Naive thymus-derived CD4-positive, alpha-beta T cell (primary cell): ENCODE measurements around the gene IGHMBP2. TPM values are rescaled to one million over a fixed set of nuclear protein-coding genes. Genes with fewer than 3 reads are reported as not detected.

Experiments
- ATAC-seq: fragments of 150-1000 bp; cut with Tn5 transposase; 2 replicates; pipeline ENCODE4 v1.10.0; 2021; ENCODE audit warnings: mild to moderate bottlenecking, moderate library complexity
- CTCF ChIA-PET: fragments of 350-600 bp; sonication (Branson Sonifier 250); formaldehyde crosslinking; loops from one replicate; lab custom pipeline; 2021; ENCODE audit warnings: antibody characterized with exemption; lab: Charles Lee
- POLR2A ChIA-PET: fragments of 350-600 bp; sonication (Branson Sonifier 250); formaldehyde crosslinking; loops from one replicate; lab custom pipeline; 2021; ENCODE audit warnings: antibody characterized with exemption, inconsistent platforms; lab: Charles Lee
- DNase-seq, 9 donors: peaks; one replicate each; pipeline versions ENCODE4 v3.0.0 to v3.0.0-alpha.2; 2020 to 2022; ENCODE audit warnings: mixed read lengths in 1 of 9
- H3K27ac ChIP-seq: one replicate; pipeline ENCODE4 v1.7.0; 2013; ENCODE audit warnings: mild to moderate bottlenecking, low read depth, low read length, moderate library complexity
- H3K27me3 ChIP-seq, 2 donors: one replicate each; pipeline ENCODE4 v1.7.0; 2013; ENCODE audit warnings: low read length in 2 of 2, mild to moderate bottlenecking in 2 of 2, moderate library complexity in 2 of 2; ENCODE audit not compliant: control insufficient read depth in 2 of 2, insufficient read depth in 2 of 2
- H3K36me3 ChIP-seq, 3 experiments: 1 replicate in 2 of 3; 2 replicates in 1 of 3; pipeline ENCODE4 v1.7.0; 2013; ENCODE audit warnings: low read length in 3 of 3, mild to moderate bottlenecking in 3 of 3, moderate library complexity in 1 of 3; ENCODE audit not compliant: insufficient read depth in 3 of 3, control insufficient read depth in 2 of 3
- H3K4me1 ChIP-seq, 2 donors: one replicate each; pipeline ENCODE4 v1.7.0; 2013; ENCODE audit warnings: low read length in 2 of 2, mild to moderate bottlenecking in 2 of 2, moderate library complexity in 1 of 2; ENCODE audit not compliant: control insufficient read depth in 2 of 2, insufficient read depth in 2 of 2
- H3K4me3 ChIP-seq: 2 replicates; pipeline ENCODE4 v1.7.0; 2013; ENCODE audit warnings: mild to moderate bottlenecking, low read length
- H3K9me3 ChIP-seq, 3 experiments: 1 replicate in 2 of 3; 2 replicates in 1 of 3; pipeline ENCODE4 v1.7.0; 2013; ENCODE audit warnings: low read length in 3 of 3; ENCODE audit not compliant: control insufficient read depth in 2 of 3
- H3K27ac Mint-ChIP-seq, 9 donors: one replicate each; pipeline ENCODE4 v1.8.0; 2020 to 2022; ENCODE audit warnings: mixed read lengths in 9 of 9, mild to moderate bottlenecking in 8 of 9, moderate library complexity in 5 of 9, inconsistent platforms in 2 of 9
- H3K27me3 Mint-ChIP-seq, 5 donors: one replicate each; pipeline ENCODE4 v1.8.0; 2021 to 2022; ENCODE audit warnings: mixed read lengths in 5 of 5, mild to moderate bottlenecking in 1 of 5
- H3K36me3 Mint-ChIP-seq, 5 donors: one replicate each; pipeline ENCODE4 v1.8.0; 2020 to 2022; ENCODE audit warnings: mixed read lengths in 5 of 5, mild to moderate bottlenecking in 3 of 5, inconsistent platforms in 1 of 5
- H3K4me1 Mint-ChIP-seq, 7 donors: one replicate each; pipeline ENCODE4 v1.8.0; 2020 to 2022; ENCODE audit warnings: mixed read lengths in 7 of 7, mild to moderate bottlenecking in 3 of 7, inconsistent platforms in 1 of 7
- H3K4me3 Mint-ChIP-seq, 10 donors: one replicate each; pipeline ENCODE4 v1.8.0; 2020 to 2022; ENCODE audit warnings: mild to moderate bottlenecking in 10 of 10, mixed read lengths in 10 of 10, moderate library complexity in 6 of 10, inconsistent platforms in 2 of 10
- H3K9me3 Mint-ChIP-seq, 11 donors: one replicate each; pipeline ENCODE4 v1.8.0; 2020 to 2022; ENCODE audit warnings: mixed read lengths in 11 of 11, mild to moderate bottlenecking in 4 of 11, inconsistent platforms in 1 of 11, moderate library complexity in 1 of 11
- intact Hi-C, 2 donors: fragments of 100-400 bp; cut with micrococcal nuclease; formaldehyde crosslinking; loops; one replicate each; pipeline ENCODE4 v1.15.1; 2023
- polyA plus RNA-seq, 2 donors: library from polyadenylated mRNA; unstranded; fragments of 300-500 nt; fragmentation: Illumina TruSeq; gene quantifications; one replicate each; pipeline ENCODE4 v1.2.3, GENCODE V29; 2021
- total RNA-seq, 6 experiments: library from RNA in 5 of 6; stranded (reverse) in 5 of 6; gene quantifications; 1 replicate in 5 of 6; 2 replicates in 1 of 6; pipeline ENCODE4 v1.2.3 and lab custom pipeline; 2021 to 2026

Gene IGHMBP2
- total and polyA plus RNA-seq, 7 experiments from 2014 or later = 4.4 to 41.4 (median 32.2) TPM

GRCh38 chr11:68933605-68934320 lies 30.1 kb downstream of the IGHMBP2 start:
- Mint-ChIP-seq H3K9me3 (no peaks in the 10 kb centered on the region), H3K36me3 (peaks cover 6 to 40% (median 10%) of the 10 kb centered on the region in 5 donors), H3K27me3 (no peaks in the 10 kb centered on the region), H3K27ac (no peak overlapping the region), H3K4me3 (peak overlapping the region in 1 of 10 donors; percentile 41), H3K4me1 (peaks cover 0 to 3% (median 0%) of the 10 kb centered on the region in 7 donors)
- POLR2A ChIA-PET = no interaction called here
- Histone ChIP-seq H3K36me3 (peaks cover 0 to 95% (median 5%) of the 10 kb centered on the region in 3 experiments), H3K4me3 (no peak overlapping the region), H3K27me3 (no peaks in the 10 kb centered on the region), H3K9me3 (no peaks in the 10 kb centered on the region), H3K27ac (no peak overlapping the region), H3K4me1 (no peaks in the 10 kb centered on the region)
- intact Hi-C loops = no loop called here
- ATAC-seq (no peak), DNase-seq (no peak)
- CTCF ChIA-PET = interaction anchor here (0.6 kb wide), 1 partner anchor 100 kb away, joined by 3 read pairs; no protein-coding TSS in a partner anchor

DNA sequence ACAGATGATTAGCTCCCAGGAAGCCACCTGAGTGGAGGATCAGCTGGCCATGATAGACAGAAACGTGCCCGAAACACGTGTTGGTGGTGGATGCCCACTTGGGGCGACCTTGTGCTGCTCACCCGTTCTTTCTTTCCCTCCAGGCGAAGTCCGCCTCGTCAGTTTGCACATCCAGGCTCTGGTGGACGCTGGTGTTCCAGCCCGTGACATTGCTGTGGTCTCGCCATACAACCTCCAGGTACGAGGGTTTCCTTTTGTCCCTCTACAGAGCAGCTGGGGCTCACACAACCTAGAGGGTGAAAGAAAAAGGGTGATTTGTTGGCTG lies 30.6 kb downstream of the IGHMBP2 start:
- Mint-ChIP-seq H3K27me3 (no peaks in the 10 kb centered on the region), H3K4me3 (no peak overlapping the region), H3K36me3 (peaks cover 6 to 39% (median 10%) of the 10 kb centered on the region in 5 donors), H3K27ac (peak overlapping the region in 1 of 9 donors; percentile 72), H3K4me1 (peaks cover 0 to 5% (median 0%) of the 10 kb centered on the region in 7 donors), H3K9me3 (no peaks in the 10 kb centered on the region)
- ChIA-PET POLR2A (no interaction called here), CTCF (no interaction called here)
- peaks cover 0 to 95% (median 5%) of the 10 kb centered on the region in 3 experiments for H3K36me3 ChIP-seq
- DNase-seq = no peak
- H3K9me3 ChIP-seq = no peaks in the 10 kb centered on the region
- H3K27ac ChIP-seq = no peak overlapping the region
- no peak for ATAC-seq
- no peak overlapping the region for H3K4me3 ChIP-seq
- no peaks in the 10 kb centered on the region for H3K27me3 ChIP-seq
- no peaks in the 10 kb centered on the region for H3K4me1 ChIP-seq
- intact Hi-C loops = no loop called here

- no peak for ATAC-seq
- H3K27me3 Mint-ChIP-seq = no peaks in the 10 kb centered on the region
These were observed 31.0 kb downstream of the IGHMBP2 start for GRCh38 chr11:68934666-68935065.

DNA sequence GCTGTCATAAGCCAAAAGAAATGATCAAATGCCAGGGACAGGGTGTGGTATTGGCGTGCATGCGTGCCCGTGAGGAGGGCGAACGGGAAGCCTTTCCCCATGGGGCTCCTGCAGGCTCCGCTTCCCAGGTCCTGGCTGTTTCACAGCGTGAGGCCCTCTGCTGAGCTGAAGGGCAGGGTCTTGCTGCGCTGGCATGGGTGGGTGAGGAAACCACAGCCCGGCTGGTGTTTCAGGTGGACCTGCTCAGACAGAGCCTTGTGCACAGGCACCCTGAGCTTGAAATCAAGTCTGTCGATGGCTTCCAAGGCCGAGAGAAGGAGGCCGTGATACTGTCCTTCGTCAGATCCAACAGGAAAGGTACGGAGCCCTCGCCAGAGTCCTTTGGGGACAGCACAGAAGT lies 31.4 kb downstream of the IGHMBP2 start:
- Mint-ChIP-seq H3K27me3 (no peaks in the 10 kb centered on the region), H3K4me1 (peaks cover 0 to 5% (median 0%) of the 10 kb centered on the region in 7 donors), H3K27ac (no peak overlapping the region), H3K36me3 (peaks cover 5 to 34% (median 6%) of the 10 kb centered on the region in 5 donors), H3K9me3 (no peaks in the 10 kb centered on the region), H3K4me3 (no peak overlapping the region)
- Histone ChIP-seq H3K4me3 (no peak overlapping the region), H3K27me3 (no peaks in the 10 kb centered on the region), H3K36me3 (peaks cover 0 to 95% (median 5%) of the 10 kb centered on the region in 3 experiments), H3K4me1 (no peaks in the 10 kb centered on the region), H3K27ac (no peak overlapping the region), H3K9me3 (no peaks in the 10 kb centered on the region)
- intact Hi-C loops = no loop called here
- ChIA-PET CTCF (no interaction called here), POLR2A (no interaction called here)
- DNase-seq (no peak), ATAC-seq (no peak)

More at GRCh38 chr11:68934666-68935065, 31.0 kb downstream of the IGHMBP2 start:
- H3K36me3 Mint-ChIP-seq = peaks cover 6 to 35% (median 8%) of the 10 kb centered on the region in 5 donors
- intact Hi-C loops = no loop called here
- Histone ChIP-seq H3K9me3 (no peaks in the 10 kb centered on the region), H3K36me3 (peaks cover 0 to 95% (median 5%) of the 10 kb centered on the region in 3 experiments), H3K27ac (no peak overlapping the region), H3K4me3 (no peak overlapping the region), H3K4me1 (no peaks in the 10 kb centered on the region), H3K27me3 (no peaks in the 10 kb centered on the region)
- no peak for DNase-seq
- peaks cover 0 to 5% (median 0%) of the 10 kb centered on the region in 7 donors for H3K4me1 Mint-ChIP-seq
- ChIA-PET POLR2A (no interaction called here), CTCF (no interaction called here)
- no peaks in the 10 kb centered on the region for H3K9me3 Mint-ChIP-seq
- no peak overlapping the region for H3K4me3 Mint-ChIP-seq
- H3K27ac Mint-ChIP-seq = no peak overlapping the region

DNA sequence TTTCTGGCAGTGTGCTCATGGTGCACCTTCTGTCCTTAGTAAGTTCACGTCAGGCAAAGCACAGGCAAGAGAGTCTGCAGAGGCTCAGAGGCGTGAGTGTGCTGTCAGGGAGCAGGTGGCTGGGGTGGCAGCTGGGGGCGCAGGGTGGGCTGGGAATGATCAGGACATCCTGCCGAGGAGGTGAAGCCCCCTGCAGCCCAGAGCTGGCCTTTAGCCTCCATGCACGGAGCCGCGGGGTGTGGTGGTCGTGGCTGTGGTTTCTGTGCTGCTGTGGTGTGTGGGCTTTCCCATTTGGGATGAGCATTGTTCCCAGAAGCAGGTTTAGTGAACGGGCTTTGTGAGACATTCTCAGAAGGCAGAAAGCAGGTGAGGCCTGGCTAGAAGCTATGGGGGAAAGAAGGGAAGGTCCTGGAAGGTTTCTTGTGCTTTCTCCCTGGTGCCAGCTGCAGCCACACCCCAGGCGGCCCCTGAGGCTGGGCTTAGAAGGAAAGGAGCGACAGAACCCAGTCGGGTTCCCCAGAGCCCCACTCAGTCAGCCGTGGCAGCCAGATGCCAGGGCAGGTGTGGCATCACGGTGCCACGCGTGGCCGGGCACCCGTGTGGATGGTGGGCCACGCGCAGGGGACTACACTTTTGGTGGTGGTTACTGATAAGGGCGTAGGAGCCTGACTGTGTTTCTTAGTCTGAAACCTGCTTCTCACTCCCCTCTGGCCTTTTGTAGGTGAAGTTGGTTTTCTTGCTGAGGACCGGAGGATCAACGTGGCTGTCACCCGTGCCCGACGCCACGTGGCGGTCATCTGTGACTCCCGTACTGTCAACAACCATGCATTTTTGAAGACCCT lies 32.0 kb downstream of the IGHMBP2 start:
- intact Hi-C loops = no loop called here
- H3K4me3 Mint-ChIP-seq = no peak overlapping the region
- Histone ChIP-seq H3K36me3 (peaks cover 0 to 94% (median 5%) of the 10 kb centered on the region in 3 experiments), H3K9me3 (no peaks in the 10 kb centered on the region), H3K27me3 (no peaks in the 10 kb centered on the region), H3K27ac (no peak overlapping the region), H3K4me1 (no peaks in the 10 kb centered on the region), H3K4me3 (no peak overlapping the region)
- no peaks in the 10 kb centered on the region for H3K9me3 Mint-ChIP-seq
- ATAC-seq = no peak
- POLR2A ChIA-PET = no interaction called here
- H3K4me1 Mint-ChIP-seq = peaks cover 0 to 3% (median 0%) of the 10 kb centered on the region in 7 donors
- CTCF ChIA-PET = no interaction called here
- H3K27ac Mint-ChIP-seq = no peak overlapping the region
- peaks cover 0 to 28% (median under 1%) of the 10 kb centered on the region in 5 donors for H3K36me3 Mint-ChIP-seq
- no peaks in the 10 kb centered on the region for H3K27me3 Mint-ChIP-seq
- DNase-seq = no peak

- Mint-ChIP-seq H3K9me3 (no peaks in the 10 kb centered on the region), H3K4me1 (peaks cover 0 to 3% (median 0%) of the 10 kb centered on the region in 7 donors), H3K27me3 (no peaks in the 10 kb centered on the region), H3K27ac (no peak overlapping the region), H3K36me3 (peaks cover 0 to 31% (median 3%) of the 10 kb centered on the region in 5 donors), H3K4me3 (no peak overlapping the region)
- Histone ChIP-seq H3K27ac (no peak overlapping the region), H3K36me3 (peaks cover 0 to 92% (median 5%) of the 10 kb centered on the region in 3 experiments), H3K4me3 (no peak overlapping the region), H3K27me3 (no peaks in the 10 kb centered on the region), H3K9me3 (no peaks in the 10 kb centered on the region), H3K4me1 (no peaks in the 10 kb centered on the region)
- no peak for ATAC-seq
- DNase-seq = no peak
- POLR2A ChIA-PET = no interaction called here
- intact Hi-C loops = no loop called here
- CTCF ChIA-PET = no interaction called here
These were observed 32.6 kb downstream of the IGHMBP2 start for GRCh38 chr11:68936358-68936636.
